ENCODE measurements around the gene KRTAP2-3.

KRTAP2-3 gene

DNA sequence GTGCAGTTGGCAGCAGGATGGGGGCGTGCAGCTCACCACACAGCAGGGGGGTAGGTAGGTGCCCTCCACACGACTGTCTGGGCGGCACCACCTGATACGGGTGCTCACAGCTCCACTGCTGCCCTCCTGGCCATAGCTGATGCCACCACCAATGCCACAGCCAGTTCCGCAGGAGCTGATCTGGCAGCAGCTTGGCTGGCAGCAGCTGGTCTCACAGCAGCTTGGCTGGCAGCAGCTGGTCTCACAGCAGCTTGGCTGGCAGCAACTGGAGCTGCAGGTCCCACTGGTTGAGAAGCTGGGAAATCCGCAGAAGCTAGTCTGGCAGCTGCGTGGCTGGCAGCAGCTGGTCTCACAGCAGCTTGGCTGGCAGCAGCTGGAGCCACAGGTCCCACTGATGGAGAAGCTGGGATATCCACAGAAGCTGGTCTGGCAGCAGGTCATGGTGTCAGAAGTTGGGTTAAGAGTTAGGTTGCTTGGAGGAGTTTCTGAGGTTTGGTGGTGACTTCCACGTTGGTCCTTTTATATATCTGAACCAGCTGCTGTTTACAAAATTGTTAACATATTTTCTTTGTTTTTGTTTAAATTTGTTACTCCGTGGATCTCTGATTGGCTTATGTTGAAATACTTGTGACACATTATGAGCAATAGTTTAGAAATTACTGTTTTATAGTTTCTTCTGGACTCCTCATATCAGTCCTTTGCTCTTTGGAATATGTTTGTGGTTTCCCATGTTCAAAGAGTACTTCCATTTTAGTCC is 33.0 kb downstream of the KRTAP2-3 start, which contains the start of gene KRTAP1-5:
TSS of gene KRTAP1-5 (minus strand) at position 494 of the 757 bp plus-strand sequence. CDS start at position 441, 53 bp downstream.
- Histone ChIP-seq H3K4me3 (ENCODE audit: severe bottlenecking) (no peak within 1 kb of the TSS), H3K36me3 (ENCODE audit: low read depth) (no peaks in the 10 kb centered on the region), H3K9me3 (ENCODE audit: severe bottlenecking) (no peaks in the 10 kb centered on the region), H3K4me1 (ENCODE audit: insufficient read depth, poor library complexity, severe bottlenecking) (peaks cover 9% of the 10 kb centered on the region), H3K27me3 (ENCODE audit: insufficient read depth, poor library complexity, severe bottlenecking) (no peaks in the 10 kb centered on the region), H3K27ac (ENCODE audit: poor library complexity, severe bottlenecking) (peak within 1 kb of the TSS; percentile 1)
- ATAC-seq (ENCODE audit: low read depth) (peak; percentile 68), DNase-seq (ENCODE audit: low spot score) (no peak)
- TF ChIP-seq, protein P1, sequence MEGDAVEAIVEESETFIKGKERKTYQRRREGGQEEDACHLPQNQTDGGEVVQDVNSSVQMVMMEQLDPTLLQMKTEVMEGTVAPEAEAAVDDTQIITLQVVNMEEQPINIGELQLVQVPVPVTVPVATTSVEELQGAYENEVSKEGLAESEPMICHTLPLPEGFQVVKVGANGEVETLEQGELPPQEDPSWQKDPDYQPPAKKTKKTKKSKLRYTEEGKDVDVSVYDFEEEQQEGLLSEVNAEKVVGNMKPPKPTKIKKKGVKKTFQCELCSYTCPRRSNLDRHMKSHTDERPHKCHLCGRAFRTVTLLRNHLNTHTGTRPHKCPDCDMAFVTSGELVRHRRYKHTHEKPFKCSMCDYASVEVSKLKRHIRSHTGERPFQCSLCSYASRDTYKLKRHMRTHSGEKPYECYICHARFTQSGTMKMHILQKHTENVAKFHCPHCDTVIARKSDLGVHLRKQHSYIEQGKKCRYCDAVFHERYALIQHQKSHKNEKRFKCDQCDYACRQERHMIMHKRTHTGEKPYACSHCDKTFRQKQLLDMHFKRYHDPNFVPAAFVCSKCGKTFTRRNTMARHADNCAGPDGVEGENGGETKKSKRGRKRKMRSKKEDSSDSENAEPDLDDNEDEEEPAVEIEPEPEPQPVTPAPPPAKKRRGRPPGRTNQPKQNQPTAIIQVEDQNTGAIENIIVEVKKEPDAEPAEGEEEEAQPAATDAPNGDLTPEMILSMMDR (IDR thresholded peaks at IDR 0.05; ENCODE audit: poor library complexity, severe bottlenecking) = no peak

DNA sequence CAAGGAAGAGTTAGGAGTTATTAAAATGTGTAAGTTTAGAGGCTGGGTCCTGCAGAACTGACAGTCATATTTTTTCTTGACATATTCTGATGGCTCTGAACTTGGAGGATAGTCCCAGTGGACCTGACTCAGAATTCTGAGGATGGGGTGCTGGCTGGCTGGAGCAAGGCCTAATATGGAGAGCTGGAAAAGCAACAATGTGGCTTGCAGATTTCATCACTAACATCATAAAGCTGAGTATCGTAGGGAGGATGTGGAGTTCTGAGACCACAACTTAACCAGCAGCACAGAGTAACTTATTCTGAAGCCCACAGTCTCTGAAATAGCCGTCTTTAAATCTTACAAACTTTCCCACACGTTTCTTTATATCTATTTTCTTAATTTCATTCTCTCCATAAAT is 35.2 kb downstream of the KRTAP2-3 start:
- DNase-seq (ENCODE audit: low spot score) (no peak), ATAC-seq (ENCODE audit: low read depth) (no peak)
- H3K27ac ChIP-seq (ENCODE audit: poor library complexity, severe bottlenecking) = no peak overlapping the region
- no peaks in the 10 kb centered on the region for H3K9me3 ChIP-seq (ENCODE audit: severe bottlenecking)
- TF ChIP-seq, protein P1 (IDR thresholded peaks at IDR 0.05; ENCODE audit: poor library complexity, severe bottlenecking) = no peak
- peaks cover 9% of the 10 kb centered on the region for H3K4me1 ChIP-seq (ENCODE audit: insufficient read depth, poor library complexity, severe bottlenecking)
- H3K27me3 ChIP-seq (ENCODE audit: insufficient read depth, poor library complexity, severe bottlenecking) = no peaks in the 10 kb centered on the region
- no peak overlapping the region for H3K4me3 ChIP-seq (ENCODE audit: severe bottlenecking)
- H3K36me3 ChIP-seq (ENCODE audit: low read depth) = no peaks in the 10 kb centered on the region

DNA sequence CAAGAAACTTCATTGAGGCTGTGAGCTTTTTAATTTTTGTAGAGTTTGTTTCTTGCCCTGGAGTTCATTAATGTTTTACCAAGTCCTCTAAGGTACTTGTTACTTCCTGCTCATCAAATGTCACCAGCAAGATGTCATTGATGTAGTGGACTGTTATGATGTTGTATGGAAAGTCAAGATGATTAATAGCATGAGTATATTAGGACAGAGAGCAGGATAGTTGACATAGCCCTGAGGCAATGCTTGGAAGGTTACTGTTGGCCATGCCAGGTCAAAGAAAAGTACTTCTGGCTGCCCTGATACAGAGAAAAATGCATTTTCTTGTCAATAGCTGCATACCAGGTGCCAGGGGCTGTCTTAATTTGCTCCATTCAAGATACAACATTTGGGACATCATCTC is 39.6 kb downstream of the KRTAP2-3 start:
- no peak for ATAC-seq (ENCODE audit: low read depth)
- Histone ChIP-seq H3K9me3 (ENCODE audit: severe bottlenecking) (no peaks in the 10 kb centered on the region), H3K4me1 (ENCODE audit: insufficient read depth, poor library complexity, severe bottlenecking) (no peaks in the 10 kb centered on the region), H3K27ac (ENCODE audit: poor library complexity, severe bottlenecking) (no peak overlapping the region), H3K4me3 (ENCODE audit: severe bottlenecking) (no peak overlapping the region), H3K36me3 (ENCODE audit: low read depth) (no peaks in the 10 kb centered on the region), H3K27me3 (ENCODE audit: insufficient read depth, poor library complexity, severe bottlenecking) (no peaks in the 10 kb centered on the region)
- TF ChIP-seq, protein P1 (IDR thresholded peaks at IDR 0.05; ENCODE audit: poor library complexity, severe bottlenecking) = no peak
- DNase-seq (ENCODE audit: low spot score) = no peak

DNA sequence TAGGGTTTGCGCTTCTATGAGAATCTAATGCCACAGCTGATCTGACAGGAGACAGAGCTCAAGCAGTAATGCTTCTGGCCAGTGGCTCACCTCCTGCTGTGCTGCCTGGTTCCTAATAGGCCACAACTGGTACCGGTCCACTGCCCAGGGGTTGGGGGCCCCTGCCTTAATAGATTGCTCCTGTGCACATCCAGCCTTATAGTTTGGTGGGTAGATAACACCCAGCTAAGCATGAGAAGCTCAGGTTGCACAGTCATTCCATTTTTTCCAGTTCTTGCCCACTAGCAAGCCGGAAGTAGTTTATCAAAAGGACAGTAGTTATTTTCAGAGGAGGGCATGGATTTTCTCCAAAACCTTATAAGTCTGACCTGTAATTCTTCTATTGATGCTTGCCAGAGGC is 40.5 kb downstream of the KRTAP2-3 start:
- ATAC-seq (ENCODE audit: low read depth) (no peak), DNase-seq (ENCODE audit: low spot score) (no peak)
- TF ChIP-seq, protein P1 (IDR thresholded peaks at IDR 0.05; ENCODE audit: poor library complexity, severe bottlenecking) = no peak
- H3K36me3 ChIP-seq (ENCODE audit: low read depth) = no peaks in the 10 kb centered on the region
- no peak overlapping the region for H3K27ac ChIP-seq (ENCODE audit: poor library complexity, severe bottlenecking)
- H3K9me3 ChIP-seq (ENCODE audit: severe bottlenecking) = no peaks in the 10 kb centered on the region
- no peaks in the 10 kb centered on the region for H3K27me3 ChIP-seq (ENCODE audit: insufficient read depth, poor library complexity, severe bottlenecking)
- no peaks in the 10 kb centered on the region for H3K4me1 ChIP-seq (ENCODE audit: insufficient read depth, poor library complexity, severe bottlenecking)
- no peak overlapping the region for H3K4me3 ChIP-seq (ENCODE audit: severe bottlenecking)

DNA sequence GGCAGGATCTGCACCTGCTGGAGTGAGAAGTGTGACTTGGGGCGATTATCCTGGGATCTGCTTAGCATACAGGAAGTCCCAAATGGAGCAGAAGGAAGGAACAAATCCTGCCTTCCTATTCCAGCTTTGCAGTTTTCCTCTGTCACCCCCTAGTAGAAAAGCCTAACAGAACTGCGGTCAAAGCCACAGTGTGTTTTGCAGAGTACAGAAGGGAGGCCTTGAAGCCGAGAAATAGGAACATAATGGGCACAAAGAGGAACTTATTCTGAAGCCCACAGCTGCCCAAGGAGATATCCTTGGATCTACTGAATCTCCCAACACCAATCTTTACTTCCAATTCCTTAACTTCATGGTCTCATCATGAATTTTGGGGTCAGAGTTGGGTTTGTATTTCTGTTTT is 41.4 kb downstream of the KRTAP2-3 start:
- no peak for DNase-seq (ENCODE audit: low spot score)
- no peak overlapping the region for H3K27ac ChIP-seq (ENCODE audit: poor library complexity, severe bottlenecking)
- peaks cover 3% of the 10 kb centered on the region for H3K4me1 ChIP-seq (ENCODE audit: insufficient read depth, poor library complexity, severe bottlenecking)
- no peaks in the 10 kb centered on the region for H3K27me3 ChIP-seq (ENCODE audit: insufficient read depth, poor library complexity, severe bottlenecking)
- TF ChIP-seq, protein P1 (IDR thresholded peaks at IDR 0.05; ENCODE audit: poor library complexity, severe bottlenecking) = no peak
- no peaks in the 10 kb centered on the region for H3K9me3 ChIP-seq (ENCODE audit: severe bottlenecking)
- no peak overlapping the region for H3K4me3 ChIP-seq (ENCODE audit: severe bottlenecking)
- H3K36me3 ChIP-seq (ENCODE audit: low read depth) = no peaks in the 10 kb centered on the region
- ATAC-seq (ENCODE audit: low read depth) = no peak
